Adipose tissue (tissue), 3 donors: ENCODE data around the gene HOMER3. TPM values are rescaled to one million over a fixed set of nuclear protein-coding genes. Genes with fewer than 3 reads are reported as not detected.
"Not testable (repeated sequence)": the region's sequence is repeated elsewhere in the genome, so short reads cannot be mapped to it uniquely, and the experiment has no call there.

Experiments
- H3K27ac ChIP-seq: one replicate; pipeline ENCODE4 v1.5.1; 2013; ENCODE audit warnings: low read depth, low read length
- WGBS, 3 donors: extraction: QIAGEN DNeasy Blood & Tissue Kit; methylation state at CpG; one replicate each; pipeline ENCODE4 v1.1.7; 2013; 5-methylcytosine and 5-hydroxymethylcytosine counted together
- polyA plus RNA-seq, 3 donors: library from polyadenylated mRNA; stranded (reverse); fragments of 200-250 nt; gene quantifications; one replicate each; pipeline ENCODE4 v1.2.3, GENCODE V29; 2013
- donor health status: healthy with polysubstance abuse.
- donor health status: Bipolar disorder and iron deficiency.
- donor health status: healthy.

Gene HOMER3
- polyA plus RNA-seq, 3 donors: 5.7 to 44.3 (median 16.3) TPM

DNA sequence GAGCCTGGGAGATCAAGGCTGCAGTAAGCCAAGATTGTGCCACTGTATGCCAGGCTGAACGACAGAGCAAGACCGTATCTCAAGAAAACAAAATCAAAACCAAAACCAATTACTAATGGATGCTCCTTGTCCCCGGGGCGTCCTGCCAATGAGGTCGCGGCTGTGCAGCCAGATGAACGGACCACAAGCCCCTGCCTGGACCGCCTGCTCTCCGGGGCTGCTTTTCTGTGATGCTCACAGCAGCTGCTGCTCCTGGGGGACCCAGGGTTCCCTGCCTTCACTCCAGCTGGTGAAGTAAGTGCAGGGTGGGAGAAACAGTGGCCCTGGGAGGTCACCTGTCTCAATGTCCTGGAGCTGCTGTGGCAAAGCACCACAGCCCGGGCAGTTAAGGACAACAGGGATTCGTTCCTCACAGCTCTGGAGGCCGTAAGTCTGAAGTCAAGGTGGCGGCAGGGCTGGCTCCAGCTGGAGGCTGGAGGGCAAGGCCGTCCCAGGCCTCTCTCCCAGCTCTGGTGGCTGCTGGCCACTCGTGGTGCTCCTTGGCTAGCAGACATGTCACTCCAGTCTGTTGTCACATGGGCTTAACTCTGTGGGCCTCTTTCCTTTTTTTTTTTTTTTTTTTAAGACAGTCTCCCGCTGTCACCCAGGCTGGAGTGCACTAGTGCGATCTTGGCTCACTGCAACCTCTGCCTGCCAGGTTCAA is 31.9 kb downstream of the HOMER3 start:
- 89 to 93% (median 91%) methylated on average over 14 to 17 of the region's 17 CpGs for WGBS, 3 donors
- H3K27ac ChIP-seq: no peak overlapping the region

DNA sequence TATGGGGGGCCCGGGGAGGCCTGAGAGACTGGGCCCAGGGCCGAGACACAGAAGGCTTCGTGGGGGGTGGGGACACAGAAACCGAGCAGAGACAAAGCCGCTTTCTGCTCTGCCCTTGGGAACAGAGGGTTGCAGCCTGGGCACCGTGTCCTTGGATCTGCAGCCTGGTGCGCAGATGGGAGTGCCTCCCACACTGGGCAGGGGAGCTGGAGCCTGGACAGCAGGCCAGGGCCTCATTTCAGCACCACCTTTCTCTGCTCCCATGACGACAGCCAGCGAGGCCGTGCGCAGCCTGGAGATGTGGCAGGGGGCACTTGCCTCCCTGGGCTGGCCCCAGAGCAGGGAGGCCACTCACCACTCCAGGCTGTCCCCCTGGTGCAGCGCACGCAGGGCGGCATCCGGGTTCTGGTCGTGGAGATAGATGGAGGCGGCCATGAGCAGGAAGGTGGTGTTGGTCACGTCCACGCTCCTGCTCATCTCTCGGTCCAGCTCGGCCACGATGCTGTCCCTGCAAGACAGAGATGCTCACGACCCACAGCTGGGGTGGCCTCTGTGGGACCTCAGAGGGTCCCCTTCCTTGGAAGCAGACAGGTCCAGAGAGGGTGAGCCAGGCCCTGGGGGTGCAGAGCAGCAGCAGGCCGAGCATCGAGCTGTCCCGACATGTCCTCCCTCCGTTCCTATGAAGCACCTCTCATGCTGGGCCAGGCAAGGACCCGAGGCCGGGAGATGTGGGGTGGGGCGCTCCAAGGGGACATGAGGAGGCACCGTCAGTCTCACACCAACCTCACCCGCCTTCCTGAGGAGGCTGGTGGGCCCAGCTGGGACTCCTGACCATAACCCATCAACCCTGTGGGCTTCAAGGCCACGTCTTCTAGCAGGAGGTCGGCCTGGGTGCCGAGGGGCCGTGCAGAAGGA is 34.2 kb downstream of the HOMER3 start:
- H3K27ac ChIP-seq: no peak overlapping the region
- WGBS, 3 donors: 89 to 94% (median 93%) methylated on average over 35 to 36 of the region's 36 CpGs

DNA sequence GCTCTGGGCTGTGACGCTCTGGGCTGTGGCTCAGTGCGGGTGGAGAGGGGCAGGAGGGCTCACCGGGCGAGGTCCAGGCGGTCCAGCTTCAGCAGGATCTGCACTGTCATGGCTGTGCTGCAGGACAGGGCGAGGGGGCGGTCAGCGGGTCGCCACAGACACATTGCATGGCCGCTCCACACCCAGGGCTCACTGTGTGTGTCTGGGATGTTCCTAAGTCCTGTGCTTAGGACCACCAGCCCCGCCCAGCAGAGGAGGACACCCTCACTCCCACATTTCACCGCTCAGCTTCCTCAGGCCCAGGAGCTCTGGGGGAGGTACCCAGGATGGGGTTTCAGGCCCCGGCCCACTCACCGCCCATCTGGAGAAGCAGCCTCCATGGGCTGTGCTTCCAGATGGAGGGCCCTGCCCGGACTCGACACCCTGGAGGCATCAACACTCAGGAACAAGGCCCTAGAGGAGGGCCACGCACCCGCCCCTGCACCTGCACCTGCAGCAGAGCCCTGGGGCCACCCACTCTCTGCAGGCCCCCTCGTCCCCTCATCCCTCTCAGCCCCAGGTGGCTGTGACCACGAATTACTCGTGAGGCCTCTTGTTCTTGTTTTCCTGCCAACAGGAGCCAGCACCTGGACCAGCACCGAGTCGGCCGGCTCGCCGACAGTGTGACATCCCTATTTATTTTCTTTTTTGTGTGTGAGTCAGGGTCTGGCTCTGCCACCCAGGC is 35.3 kb downstream of the HOMER3 start:
- H3K27ac ChIP-seq: no peak overlapping the region
- 90 to 91% (median 91%) methylated on average over 25 to 26 of the region's 26 CpGs for WGBS, 3 donors

DNA sequence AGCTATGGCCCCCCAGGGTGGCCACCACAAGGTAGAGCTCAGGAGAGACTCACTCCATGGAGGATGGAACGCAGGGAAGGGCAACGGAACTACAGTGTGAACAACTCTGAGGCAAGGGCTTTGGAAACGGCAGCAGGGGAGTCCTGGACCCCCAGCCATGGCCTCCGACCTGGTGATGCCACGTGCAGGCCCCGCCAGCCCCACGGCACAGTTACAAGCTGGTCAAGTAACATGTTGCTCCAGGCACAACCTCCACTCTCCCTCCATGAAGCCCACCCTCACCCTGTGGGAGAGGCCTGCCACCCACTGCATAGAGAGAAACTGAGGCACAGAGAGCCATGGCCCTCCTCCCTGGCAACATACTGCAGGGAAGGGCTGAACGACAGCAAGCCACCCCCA is 36.0 kb downstream of the HOMER3 start:
- no peak overlapping the region for H3K27ac ChIP-seq
- WGBS, 3 donors: 89 to 94% (median 93%) methylated on average over 8 of the region's 8 CpGs

DNA sequence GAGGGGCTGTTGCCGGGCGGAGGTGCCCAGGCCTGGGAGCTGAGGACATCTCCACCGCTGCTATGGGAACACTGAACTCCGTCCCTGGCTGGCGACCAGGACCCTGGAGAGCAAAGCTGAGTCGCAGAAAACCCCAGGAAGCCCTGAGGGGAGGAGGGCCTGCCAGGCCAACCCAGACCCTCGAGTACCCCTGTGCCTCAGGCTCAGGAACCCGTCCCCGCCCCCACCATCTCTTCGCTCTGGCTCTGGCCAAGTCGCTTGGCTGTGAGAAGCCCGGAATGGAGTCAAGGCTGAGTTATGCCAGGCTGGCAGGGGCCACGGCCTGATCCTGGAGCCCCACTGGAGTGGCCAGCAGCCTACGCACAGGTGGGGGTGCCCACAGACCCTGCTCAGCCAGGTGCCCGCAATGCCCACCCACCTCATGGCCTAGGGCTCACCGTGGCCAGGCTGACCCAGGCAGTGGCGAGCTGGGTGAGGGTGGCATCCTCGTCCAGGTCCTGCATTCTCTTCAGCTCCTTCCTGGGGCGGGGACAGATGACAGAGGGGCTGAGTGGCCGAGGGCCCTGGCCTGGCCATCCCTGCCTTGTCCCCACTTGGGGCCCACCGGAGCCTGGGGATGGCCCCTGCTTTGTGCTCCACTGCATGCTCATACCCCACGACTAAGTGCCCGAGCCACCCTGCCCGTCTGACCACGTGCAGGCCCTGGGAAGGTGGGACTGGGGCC is 36.5 kb downstream of the HOMER3 start:
- 93 to 95% (median 94%) methylated on average over 25 of the region's 25 CpGs for WGBS, 3 donors
- no peak overlapping the region for H3K27ac ChIP-seq

DNA sequence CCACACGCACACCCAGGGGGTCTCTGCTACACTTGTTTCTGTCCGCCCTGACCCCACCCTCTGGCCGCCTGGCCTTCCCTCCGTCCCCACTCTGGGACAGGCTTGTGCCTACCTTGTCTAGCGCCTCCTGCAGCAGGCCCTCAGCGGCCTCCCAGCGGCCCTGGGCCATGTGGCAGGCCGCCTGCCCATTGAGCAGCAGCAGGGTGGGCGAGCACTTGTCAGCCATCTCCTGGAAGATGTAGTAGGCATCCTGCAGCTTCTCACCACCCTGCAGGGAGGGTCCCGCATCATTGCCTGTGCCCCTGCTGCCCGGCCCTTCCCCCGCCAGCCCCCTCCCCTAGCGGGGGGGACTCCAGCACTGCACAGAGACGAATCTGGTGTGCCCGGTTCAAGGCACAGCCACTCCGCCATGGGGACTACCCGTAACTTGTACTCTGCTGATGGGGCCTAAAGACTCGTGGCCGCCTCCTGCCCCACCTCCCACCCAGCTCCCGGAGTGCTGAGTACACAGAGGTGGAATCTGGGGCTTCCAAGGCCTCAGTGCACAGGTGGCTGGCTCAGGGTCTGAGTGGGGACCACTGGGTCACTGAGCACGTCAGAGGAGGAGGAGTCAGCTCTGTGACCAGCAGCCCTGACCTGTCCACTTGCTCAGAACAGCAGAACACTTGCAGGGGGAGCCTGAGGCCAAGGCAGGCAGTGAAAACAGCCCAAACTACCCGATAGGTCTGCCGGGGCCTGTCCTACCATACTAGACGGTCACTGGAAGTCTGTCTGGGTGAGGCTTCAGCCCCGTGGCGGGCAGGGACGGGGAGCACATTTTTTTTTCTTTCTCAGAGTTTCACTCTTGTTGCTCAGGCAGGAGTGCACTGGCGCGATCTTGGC is 37.6 kb downstream of the HOMER3 start:
- WGBS, 3 donors: 89 to 92% (median 91%) methylated on average over 29 of the region's 29 CpGs
- H3K27ac ChIP-seq: no peak overlapping the region

DNA sequence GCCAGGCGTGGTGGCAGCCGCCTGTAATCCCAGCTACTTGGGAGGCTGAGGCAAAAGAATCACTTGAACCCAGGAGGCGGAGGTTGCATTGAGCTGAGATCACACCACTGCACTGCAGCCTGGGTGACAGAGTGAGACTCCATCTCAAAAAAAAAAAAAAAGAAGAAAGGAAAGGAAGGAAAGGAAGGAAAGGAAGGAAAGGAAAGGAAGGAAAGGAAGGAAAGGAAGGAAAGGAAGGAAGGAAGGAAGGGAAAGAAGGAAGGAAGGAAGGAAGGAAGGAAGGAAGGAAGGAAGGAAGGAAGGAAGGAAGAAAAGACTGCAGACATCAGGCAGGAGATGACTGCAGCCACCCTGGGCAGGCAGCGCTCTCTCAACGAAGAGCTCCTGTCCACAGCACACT is 38.5 kb downstream of the HOMER3 start:
- 96 to 98% (median 96%) methylated on average over 5 of the region's 5 CpGs for WGBS, 3 donors
- not testable (repeated sequence) for H3K27ac ChIP-seq

DNA sequence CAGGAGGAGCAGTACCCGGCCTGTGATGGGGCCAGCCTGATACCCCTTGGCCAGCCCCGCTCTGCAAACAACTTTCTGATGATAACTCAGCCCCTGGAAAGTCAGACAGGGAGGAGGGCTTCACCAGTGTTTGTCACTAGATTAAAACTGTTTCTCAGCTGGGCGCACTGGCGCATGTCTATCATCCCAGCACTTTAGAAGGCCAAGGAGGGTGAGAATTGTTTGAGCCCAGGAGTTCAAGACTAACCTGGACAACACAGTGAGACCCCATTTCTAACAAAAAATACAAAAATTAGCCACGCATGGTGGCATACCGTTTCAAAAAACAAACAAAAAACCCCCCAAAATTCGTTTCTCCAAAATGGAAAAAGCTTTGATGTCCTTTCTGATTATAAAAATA is 39.5 kb downstream of the HOMER3 start:
- 84 to 95% (median 87%) methylated on average over 7 of the region's 7 CpGs for WGBS, 3 donors

DNA sequence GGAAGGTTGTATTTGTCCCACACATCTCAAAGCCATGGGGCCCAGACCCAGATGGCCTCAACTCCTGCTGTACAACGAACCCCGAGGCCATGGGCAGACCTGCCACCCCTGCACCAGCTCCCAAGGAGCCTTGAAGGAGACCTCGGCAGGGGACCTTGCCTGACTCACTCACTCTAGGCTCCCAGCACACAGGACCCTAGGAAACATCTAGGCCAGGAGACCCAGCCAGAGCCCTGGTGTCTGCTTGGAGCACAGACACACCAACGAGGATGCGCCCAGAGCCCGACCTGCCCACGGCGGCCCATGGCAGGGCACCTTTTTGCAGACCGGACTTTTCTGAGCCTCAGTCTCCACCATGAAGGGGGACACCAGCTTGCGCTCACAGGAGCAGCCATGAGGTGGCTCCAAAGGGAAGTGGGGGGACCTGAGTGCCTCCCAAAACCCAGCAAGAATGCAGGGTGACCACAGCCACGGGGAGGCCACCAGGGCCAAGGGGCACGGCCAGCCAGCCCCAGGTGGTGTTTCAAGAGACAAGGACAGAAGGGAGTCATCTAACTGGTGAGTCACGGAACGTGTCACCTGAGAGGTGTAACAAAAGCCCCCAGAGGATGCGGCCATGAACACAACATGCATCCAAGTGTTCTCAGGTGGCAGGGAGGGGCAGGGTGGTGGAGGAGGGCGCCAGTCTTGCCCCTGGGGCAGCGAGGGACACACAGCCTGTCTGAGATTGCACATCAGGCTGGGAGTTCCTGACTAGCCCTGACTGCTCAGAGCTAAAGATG is 40.1 kb downstream of the HOMER3 start:
- no peak overlapping the region for H3K27ac ChIP-seq
- WGBS, 3 donors: 91 to 93% (median 92%) methylated on average over 17 of the region's 17 CpGs

More for the DNA sequence above, 39.5 kb downstream of the HOMER3 start:
- no peak overlapping the region for H3K27ac ChIP-seq

DNA sequence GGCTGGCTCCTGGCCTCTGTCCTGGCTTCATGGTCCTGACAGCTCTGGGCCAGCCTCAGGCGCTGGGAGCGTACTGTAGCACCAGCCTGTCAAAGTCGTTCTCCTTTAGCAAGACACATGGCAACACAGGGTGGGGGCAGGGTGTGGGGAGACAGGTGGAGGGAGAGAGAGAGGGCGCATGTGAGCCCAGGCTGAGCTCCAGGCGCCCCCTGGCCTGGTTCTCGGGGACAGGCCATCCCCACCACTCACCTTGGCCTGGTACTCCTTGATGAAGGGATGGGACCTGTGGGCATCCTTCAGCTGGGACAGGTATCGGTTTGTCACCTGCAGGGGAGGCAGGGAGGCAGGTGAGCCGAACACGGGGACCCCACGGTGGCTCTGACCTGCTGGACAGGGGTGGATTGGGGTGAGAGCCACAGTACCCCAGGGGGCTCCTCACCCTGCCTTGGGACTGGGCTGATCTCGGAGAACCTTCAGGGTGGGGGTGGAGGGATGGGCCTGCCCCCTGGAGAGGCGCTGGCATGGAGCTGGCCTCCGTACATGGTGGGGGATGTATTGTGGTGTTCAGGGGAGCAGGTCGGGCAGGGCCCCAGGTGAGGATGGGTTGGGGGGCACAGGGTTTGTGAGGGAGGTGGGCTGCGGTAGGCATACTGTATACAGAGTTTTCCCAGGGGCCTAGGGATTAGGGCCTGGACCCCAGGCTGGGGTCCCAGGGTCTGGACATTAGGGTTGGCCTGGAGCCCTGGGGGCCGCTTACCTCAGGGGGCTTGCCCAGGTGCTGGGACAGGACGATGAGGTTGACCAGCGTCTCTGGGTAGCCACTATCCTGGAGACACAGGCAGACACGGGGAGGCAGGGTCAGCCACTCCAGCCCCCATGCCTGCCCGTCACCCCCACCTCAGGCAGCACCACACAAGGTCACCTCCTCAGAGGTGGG is 41.1 kb downstream of the HOMER3 start:
- 85 to 92% (median 87%) methylated on average over 20 of the region's 20 CpGs for WGBS, 3 donors

DNA sequence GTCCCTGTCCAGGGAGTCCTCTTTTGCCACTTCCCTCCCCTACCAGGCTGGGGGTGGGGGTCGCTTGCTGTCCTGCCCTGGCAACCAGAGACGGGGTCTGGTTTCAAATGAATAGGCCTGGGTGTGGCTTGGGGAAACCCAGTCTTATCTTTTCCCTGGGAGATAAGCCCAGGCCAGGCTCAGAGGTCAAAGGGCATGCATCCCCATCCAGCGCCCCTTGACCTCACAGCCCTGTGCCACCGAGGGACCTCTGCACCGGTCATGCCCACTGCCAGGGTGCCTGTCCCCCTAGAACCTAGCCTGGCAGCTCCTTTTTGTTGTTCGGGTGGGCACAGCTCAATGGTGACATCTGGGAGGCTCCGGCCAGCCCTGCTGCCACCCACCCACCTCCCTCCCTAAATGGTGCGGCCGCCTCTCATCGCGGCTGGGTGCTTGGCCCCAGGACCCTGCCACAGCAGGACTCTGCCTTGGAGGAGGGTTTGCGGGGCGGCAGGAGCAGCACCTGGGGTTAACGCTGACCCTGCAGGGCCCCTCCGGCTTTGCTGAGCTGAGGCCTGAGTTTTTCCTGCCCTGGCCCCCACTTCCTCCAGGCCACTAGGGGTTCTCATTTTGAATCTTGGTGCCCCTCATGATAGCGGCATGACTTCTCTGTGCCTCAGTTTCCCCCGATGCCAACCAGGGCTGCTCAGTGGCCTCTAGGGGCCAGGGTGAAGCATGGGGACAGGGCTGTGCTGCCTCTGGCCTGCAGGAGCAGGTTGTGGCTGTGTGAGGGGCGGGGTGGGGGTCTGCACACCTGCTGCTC is 42.2 kb downstream of the HOMER3 start:
- 71 to 79% (median 74%) methylated on average over 18 of the region's 18 CpGs for WGBS, 3 donors
- H3K27ac ChIP-seq: no peak overlapping the region

More for the DNA sequence above, 41.1 kb downstream of the HOMER3 start:
- no peak overlapping the region for H3K27ac ChIP-seq

DNA sequence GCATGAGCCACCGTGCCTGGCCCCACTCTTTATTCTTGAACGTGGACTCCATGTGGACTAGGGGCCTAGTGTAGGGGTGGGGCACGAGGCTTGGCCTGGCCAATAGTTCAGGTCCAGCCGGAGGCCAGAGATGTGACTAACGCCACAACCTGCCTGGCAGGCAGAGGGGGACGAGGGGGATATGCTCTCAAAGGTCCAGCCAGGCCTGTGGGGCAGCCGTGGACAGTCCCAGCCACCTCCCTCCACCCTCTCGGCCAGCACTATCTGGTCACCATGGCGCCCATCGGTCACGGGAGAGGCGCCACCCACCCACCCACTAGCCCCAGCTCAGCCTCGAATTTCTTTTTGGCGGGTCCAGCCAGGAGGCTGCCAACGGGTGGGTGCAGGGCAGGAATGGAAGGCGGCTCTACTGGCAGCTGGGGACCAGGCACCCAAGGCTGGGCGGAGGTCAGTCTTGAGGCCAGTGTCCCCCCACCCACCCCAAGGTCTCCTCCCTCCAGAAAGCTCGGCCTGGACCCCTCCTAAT is 42.9 kb downstream of the HOMER3 start:
- WGBS, 3 donors: 57 to 67% (median 62%) methylated on average over 18 of the region's 18 CpGs

DNA sequence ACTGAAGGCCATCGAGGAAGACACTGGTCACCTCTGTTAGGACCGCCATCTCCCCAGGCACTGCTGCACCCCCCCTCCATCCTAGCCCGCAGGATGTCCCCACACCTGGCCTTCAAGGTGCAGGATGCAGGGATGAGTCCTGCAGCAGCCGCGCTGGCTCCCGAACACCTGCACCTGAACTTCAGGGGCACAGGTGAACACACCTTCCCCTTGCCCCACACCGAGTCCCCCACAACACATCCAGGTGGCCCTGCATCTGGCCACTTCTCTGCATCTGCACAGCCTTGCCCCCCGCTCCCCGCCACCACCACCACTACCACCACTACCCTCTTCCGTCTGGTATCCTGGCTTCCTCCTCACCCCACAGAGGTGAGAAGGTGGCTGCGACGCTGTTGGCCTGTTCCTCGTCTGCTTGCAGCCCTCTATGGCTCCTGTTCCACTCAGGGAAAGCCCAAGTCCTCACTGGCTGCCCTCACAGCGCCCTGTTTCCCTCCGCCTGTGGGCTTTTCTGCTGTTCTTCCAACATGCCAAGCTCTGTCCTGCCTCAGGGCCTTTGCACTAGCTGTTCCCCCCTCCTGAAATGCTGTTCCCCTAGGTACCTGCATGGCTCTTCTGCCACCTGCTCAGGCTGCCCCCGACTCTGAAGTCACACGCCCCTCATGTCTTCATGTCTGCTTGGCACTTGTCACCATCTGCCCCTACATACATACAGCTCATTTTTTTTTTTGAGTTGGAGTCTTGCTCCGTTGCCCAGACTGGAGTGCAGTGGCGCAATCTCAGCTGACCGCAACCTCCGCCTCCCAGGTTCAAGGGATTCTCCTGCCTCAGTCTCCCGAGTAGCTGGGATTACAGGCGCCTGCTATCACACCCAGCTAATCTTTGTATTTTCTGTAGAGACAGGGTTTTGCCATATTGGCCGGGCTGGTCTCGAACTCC is 43.7 kb downstream of the HOMER3 start:
- H3K27ac ChIP-seq: no peak overlapping the region
- WGBS, 3 donors: 87 to 93% (median 92%) methylated on average over 25 of the region's 25 CpGs

More for the DNA sequence above, 42.9 kb downstream of the HOMER3 start:
- no peak overlapping the region for H3K27ac ChIP-seq

DNA sequence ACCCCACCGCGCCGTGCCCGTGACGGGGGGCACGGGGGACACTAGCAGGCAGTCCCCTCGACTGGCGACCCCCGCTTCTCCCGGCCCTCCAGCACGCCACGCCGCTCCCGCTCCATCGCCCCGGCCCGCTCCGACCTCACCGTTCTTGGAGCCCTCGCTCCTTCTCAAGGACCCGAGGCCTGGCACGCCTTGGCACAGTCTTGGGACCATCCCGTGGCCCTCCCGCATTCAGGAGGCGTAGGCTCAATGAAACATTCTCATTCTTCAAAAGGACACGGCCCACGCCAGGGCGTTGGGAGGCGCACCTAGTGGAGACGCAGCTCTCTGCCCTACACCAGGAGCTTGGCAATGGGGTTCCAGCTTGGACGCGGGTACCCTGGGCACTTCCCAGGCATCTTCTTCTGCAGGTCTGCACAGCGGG is 44.6 kb downstream of the HOMER3 start:
- 13 to 19% (median 14%) methylated on average over 25 to 32 of the region's 33 CpGs for WGBS, 3 donors
- H3K27ac ChIP-seq: no peak overlapping the region
